HG02943 (cell line): ENCODE data around the gene DSCAML1.

Experiments
- ATAC-seq: cut with Tn5 transposase; IDR thresholded peaks from one replicate; pipeline ENCODE4 v1.9.1; 2021; ENCODE audit warnings: mild to moderate bottlenecking, low read depth, moderate library complexity; ENCODE audit not compliant: unreplicated experiment

Gene DSCAML1

DNA sequence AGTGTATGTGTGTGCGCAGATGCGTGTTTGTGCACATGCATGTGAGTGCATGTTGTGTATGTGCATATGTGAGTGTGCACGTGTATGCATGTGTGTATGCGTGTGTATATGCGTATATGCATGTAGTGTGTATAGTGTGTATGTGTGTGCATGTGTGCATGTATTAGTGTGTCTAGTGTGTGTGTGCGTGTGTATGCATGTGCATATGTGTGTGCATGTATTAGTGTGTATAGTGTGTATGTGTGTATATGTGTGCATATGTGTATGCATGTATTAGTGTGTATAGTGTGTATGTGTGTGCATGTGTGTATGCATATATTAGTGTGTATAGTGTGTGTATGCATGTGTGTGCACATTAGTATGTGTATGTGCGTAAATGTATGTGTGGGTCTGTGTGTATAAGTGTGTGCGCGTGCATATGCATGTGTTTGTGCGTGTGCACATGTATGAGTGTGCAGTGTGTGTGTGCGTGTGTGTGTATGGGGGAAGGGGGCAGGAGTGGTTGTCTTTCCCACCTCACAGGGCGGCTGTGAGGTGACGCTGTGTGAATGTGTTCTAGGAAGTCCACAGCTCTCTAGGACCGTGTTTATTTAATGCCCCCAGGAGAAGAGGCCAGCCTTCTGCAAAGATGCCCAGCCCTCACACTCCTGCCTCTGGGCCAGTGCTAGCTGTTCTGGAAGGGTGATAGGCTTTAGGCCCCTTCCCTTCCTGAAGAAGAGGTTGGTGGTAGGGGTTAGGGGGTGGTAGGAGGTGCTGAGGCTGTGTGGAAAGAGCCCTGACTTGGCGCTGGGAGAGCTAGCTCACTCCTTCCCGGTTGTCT is 354.8 kb downstream of the DSCAML1 start:
- no peak for ATAC-seq

DNA sequence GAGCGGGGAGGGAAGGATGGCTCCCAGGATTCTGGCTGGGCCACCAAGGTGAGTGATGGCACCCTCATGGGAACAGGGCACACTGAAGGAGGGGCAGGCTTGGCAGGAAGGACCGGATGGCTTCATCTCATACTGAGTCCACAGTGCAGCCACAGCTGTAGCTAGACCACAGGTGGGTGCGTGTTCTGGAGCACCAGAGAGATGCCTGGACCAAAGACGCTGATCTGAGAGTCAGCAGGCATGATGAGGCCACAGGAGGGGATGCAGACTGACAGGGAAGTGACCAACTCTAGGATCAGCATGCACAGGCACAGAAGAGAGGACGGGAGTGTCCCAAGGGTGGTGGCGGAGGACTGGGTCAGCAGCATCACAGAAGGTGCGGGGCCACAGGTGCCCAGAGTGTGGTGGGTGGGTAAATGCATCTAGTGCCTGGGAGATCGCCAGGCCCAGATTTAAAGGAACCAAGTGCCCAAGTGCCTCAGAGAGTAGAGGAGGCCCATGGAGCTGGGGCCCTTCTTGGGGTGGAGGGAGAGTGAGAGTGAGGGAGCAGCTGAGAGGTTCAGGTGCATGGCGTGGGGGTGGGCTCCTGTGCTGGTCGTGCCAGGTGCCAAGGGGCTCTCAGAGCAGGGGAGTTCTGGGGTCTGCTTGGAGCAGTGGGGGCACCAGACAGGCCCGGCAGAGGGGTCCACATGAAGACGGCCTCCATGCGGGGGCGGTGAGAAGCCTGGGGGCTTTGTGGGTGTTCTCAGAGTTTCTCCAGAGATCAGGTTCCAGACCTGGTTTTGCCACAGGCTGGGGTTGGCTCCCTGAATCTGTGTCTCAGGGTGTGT is 355.7 kb downstream of the DSCAML1 start:
- no peak for ATAC-seq

DNA sequence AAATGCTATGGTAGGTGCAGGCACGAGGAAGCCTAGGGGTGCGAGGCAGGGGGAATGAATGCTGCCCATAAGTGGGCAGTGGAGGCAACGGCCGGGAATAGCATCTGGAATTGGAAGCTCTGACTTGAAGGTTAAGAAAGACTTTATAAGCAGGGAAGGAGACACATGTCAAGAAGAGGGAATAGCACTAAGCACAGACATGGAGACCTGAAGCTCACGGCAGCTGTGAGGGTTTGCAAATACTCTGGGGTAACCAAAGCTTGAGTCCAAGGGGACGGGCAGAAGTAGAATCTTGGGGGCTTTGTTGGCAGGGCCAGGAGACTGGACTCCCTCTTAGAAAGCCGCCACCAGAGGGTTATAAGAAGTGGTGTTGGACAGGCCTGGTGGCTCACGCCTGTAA is 356.8 kb downstream of the DSCAML1 start:
- no peak for ATAC-seq

DNA sequence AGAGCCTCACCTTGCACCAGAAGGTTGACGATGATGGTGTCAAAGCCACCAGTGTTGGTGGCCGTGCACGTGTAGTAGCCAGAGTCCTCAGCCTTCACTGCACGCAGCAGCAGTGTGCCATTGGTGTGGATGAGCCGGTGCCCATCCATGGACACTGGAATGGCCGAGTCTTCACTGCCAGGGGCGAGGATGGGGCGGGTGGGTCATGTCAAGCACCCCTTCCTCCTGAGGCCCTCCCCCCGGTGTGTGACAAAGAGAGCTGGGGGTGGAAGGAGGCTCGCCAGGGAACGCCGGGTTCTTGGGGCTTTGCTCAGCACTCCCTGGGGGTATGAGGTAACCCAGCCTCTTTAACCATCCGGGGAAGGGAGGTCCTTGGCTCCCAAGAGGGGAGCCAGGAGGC is 357.8 kb downstream of the DSCAML1 start:
- no peak for ATAC-seq

DNA sequence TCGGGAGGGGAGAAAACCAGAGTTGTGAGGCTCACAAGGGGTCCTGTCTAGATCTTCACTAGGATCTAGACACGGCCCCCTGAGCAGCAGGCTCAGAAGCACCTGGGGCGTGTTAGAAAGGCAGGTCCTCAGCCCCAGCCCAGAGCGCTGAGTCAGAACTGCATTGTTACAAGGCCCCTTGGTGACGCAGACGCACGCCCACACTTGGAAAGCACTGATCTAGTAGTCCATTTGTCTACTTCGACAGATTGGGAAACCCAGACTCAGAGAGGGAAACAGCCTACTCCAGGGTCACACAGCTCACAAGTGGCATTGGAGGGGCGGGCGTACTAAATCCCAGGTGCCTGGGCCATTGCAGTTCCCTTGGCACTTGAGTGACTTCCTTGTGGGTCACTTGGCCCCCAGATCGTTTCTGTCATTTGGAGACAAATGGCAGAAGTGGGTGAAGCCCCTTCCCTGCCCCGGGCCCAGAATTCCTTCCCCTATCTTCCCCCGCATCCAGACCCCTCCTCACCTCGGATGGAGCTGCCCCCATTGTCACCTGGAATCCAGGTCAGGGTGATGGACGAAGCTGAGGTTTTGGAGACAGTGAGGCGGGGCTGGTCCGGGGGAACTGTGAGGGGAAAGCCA is 358.5 kb downstream of the DSCAML1 start:
- ATAC-seq: no peak

DNA sequence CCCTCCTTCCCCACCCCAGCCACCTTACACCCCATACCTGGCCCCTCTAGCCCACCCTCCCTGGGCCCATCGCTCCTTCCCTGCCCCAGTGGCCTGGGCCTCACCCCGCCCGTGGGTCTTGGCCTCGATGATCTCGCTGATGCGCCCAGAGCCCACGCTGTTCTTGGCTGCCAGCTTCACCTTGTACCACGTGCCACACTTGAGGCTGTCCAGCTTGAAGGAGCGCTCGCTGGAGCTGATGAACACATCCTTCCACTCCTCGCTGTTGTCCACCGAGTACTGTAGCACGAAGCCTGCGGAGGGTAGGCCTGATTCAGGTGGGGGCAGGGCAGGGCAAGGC is 359.3 kb downstream of the DSCAML1 start:
- ATAC-seq: no peak

DNA sequence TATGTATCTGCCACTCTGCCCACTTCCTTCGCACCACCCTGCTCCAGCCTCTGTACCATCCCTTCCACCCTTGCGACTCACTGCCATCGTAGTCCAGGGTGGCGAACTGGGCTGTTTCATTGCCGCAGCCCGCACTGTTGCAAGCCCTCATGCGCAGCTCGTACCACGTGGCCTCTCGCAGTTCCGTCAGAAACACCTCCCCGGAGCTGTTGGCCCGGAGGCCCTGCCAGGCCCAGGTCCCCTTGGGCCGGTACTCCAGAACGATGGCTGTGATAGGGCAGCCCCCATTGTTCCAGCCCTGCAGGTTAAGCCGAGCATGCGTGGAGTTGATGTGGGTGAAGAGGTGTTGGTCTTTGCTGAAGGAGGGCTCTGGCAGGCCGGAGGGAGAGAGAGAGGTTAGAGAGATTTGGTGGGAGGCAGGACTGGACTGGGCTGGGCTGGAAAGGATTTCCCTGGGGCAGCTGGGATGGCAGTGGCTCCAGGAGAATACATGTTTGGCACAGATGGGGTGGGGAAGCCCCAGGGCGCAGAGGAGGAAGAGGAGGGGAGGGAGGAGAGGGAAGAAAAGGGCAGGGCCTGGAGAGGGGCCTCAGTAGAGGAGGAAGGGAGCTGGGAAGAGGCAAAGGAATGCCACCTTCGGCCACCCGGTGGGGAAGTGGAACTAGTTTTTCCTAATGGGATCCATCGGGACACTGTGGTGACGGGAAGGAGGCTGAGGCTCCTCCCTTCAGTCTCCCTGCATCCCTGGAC is 359.8 kb downstream of the DSCAML1 start:
- no peak for ATAC-seq

DNA sequence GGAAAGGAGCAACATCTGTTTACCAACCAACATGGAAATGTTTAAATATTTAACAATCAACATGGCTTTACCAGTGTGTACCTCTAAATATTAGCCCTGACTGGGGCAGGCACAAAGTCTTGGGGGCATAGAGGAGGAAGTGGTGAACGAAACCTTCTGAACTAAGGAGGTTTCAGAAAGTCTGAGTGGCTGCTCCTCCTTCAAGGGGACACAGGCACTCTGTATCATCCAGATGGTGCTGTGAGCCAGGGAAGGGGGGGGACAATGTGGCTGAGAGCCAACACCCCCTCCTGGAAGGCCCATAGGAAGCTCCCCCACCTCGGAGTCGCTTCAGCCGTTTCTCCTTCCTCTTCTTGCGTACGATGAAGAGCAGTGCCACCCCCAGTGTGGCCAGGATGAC is 361.7 kb downstream of the DSCAML1 start:
- ATAC-seq: no peak

DNA sequence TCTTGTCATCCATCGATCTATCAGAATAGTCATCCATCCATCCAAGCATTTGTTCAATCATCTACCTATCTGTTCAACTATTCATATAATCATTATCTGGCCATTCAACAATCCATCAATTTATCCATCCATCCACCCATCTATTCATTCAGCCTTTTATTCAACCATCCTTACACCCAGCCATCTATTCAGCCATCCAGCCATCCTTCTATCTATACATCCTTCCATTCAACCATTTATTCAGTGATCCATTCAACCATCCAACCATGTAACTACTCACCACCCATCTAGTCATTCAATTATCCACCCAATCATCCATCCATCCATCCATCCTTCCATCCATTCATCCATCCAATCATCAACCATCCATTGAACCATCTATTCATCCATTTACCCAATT is 362.5 kb downstream of the DSCAML1 start:
- ATAC-seq: no peak

DNA sequence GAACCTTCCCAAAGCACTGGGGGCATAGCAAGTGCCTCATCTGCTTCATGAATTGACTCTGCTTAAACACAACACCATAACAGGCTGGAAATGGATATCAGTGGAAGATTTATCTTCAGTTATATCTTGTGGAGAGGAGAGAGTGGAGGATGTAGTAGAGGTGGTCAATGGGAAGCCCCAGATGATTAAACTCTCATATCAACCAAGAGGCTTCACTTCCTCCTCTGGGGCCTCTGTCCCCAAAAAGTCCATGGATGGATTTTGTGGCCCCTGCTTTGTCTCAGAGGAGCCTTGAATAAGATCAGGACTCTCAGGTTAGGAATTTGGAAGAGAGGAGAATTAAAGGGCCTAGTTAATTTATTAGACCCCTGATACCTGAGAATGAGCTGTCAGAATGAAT is 363.3 kb downstream of the DSCAML1 start:
- ATAC-seq: no peak

DNA sequence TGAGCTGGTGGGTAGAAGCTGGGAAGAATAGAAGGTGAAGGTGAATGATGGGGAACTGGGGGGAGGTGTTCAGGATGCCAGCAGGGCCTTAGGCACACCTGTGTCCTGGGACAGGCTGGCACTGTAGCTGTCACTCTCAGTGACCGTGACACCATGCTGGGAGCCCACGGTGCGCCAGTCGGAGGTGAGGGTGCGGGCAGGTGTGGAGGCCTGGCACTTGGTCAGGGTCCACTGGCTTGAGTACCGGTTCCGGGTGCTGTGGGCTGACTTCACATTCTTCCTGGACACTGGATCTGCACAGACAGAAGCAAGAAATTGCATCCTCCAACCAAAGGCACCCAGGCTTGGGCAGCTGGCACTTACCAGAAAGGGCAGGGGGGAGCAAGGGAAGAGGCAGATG is 365.6 kb downstream of the DSCAML1 start:
- no peak for ATAC-seq

DNA sequence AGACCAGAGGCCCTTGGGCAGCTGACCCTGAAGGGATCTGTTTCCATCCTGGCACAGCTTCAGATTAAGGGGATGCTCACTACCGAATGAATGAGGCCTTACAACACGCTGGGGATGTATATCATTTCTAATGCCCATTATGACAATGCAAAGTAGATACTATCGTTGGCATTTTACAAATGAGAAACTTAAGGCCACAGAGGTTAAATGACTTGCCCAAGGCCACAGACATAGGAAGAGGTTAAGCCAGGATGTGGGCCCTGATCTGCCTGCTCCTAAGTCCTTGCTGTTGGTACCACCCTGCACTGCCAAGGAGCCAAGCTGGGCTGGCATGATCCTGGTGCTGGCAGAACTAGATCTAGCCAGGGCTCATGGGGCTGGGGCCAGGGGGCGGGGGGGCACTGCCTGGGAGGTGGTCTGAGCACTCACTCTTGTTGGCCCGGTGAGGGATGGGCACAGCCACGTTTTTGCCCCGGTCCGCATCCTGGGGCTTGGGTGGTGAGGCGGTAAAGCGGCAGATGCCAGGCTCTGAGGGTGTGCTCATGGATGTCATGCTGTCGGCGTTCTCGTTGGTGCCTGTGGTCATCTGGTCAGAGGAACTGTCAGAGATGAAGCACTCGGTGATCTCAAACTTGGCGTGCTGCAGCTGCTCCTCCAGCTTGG is 366.6 kb downstream of the DSCAML1 start:
- no peak for ATAC-seq

DNA sequence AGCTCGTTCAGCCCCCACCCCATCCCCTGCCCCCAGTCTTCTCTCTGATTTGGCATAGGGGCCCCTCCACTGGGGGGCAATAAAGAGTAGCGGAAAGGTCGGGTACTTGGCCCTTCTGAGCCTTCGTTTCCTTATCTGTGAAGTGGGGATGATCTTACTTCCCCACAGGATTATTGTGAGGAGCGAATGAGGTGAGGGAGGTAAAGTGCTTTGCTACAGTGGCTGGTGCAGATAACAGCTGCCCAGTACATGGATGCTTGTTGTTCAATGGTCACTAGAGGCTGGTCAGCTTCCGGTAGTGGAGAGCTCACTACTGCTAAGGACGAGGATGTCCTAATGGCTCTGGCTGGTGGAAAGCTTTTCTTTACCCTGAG is 368.2 kb downstream of the DSCAML1 start:
- ATAC-seq: no peak

DNA sequence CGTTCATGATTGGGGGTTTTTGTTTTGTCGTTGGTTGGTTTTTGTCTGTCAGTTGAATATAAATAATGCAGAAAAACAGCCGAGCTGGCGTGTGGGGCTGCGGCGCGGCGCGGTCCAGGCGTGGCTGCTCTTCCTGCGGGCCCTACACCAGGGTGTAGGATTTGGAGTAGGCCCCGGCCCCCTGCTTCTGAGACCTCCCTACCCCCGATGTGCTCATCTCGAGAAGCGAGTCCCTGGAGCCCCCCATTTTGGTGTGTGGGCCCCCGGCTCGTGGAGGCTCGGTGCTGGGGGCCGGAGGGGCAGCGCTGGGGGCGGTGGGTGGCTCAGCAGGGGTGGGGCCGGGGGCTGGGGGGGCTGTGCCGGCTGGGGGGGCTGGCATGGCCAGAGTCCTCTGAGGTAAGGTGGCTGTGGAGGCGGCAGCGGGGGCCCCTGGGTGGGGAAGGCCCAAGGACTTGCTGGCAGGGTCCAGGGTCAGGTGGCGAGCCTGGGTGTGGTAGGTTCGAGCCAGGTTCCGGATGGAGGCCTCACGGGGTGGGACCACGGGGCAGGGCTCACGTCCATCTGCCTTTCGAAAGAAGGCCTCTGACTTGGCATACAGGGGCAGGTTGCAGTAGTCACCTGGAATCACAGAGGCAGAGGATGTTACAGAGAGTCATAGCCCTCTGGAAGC is 368.7 kb downstream of the DSCAML1 start:
- ATAC-seq: no peak

DNA sequence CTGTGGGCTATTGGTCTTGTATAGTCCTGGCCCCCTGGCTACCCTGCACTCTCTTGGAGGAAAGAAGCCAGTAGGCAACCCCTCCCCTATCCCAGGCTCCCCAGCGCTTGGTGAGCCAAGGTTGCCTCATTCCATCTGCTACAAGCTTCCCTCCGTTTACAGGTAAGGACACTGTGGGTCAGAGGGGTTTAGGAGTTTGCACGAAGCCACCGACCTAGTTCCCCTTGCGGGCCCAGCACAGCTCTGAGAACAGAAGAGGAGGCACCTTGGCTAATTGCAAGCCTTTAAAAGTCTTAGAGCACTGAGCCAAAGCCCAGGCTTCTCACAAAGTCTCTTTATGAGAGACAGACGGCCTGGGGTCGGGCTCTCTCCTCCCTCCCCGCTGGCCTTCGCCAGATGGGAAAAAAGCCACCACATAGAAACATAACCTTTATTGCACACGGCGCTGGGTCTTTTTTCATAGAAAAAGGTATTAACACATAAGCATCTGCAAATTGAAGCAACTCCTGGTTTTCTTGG is 369.6 kb downstream of the DSCAML1 start:
- no peak for ATAC-seq

DNA sequence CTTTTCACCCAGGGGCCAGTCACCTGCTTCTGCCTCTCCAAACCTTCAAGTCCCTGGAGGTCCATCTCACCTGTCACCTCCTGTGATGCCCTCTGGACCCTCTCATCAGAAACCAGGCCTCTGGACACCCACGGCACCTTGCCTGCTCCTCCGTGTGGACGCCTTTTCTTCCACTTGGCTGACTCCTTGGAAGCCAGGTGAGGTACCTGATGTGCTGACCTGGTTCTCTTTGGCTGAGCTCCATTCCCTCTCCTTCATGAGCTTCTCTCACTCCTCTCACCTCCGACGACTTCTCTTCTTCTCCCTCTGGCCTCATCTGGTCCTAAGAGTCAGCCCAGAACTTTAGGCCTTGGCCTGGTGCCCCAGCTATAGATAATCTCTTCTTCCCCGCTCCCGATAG is 370.1 kb downstream of the DSCAML1 start:
- ATAC-seq: no peak

DNA sequence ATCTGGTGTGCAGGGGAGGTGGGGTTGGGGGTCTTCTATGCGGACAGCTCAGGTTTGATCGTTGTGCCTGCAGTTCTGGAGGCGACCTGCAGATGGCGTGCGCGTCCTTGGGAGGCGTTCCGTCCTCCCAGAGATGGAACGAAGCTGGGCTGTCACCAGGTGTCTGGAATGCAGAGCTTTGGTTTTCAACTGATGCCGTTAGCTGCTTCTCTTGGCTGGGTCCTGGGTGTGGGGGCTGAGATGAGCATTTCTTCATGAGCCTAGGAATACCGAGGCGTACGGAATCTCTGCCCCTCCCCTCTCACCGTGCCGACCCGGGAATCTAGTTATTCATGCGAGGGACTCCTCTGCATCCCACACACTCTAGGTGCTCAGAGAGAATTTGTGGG is 370.7 kb downstream of the DSCAML1 start:
- ATAC-seq: no peak

DNA sequence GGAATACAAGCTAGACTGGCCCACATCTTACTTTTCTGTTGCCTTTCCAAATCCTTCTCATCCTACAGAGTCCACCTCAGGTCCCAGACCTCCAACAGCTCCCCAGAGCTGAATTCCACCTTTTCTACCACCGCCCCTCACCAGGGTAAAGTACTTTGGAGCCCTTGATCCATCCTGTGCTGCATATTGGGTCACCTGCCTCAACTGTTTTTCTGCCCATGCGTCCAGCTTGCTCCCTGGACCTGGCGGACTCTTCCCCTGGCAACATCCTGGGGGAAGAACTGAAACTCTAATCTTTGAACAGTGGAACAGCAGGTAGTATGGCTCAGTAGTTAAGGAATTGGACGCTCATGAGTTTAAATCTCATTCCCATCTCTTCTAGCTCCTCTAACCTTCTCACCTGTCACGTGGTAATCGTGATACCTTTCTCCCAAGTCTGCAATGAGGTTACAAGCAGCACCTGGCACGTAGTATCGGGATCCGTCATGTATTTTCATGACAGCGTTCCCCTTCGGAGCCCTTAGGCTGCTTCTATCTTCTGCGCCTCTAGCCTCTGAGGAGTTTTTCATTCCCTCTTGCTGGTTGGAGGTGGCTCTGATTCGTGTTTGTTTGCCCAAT is 371.2 kb downstream of the DSCAML1 start:
- no peak for ATAC-seq

DNA sequence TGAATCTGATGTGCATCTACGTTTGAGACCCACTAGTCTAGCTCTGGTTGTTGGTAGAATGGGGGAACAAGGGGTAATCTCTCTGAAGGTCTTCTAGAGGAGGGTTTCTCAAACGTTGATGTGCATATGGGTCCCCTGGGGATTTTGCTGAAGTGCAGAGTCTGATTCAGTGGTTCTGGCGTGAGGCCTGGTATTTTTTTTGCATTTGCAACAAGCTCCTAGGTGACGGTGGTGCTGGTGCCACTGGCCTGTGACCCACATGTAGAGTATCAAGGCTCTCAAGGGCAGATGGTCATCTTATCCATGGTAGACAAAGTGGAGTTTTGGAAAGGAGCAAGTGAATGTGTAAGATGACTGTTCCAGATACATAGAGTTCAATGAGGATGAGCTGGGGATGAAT is 372.2 kb downstream of the DSCAML1 start:
- ATAC-seq: no peak
